Epithelial cell of proximal tubule (primary cell): Measurements from ENCODE around the gene KRT80. TPM values are rescaled to one million over a fixed set of nuclear protein-coding genes. Genes with fewer than 3 reads are reported as not detected.

Experiments
- DNase-seq: peaks from one replicate; pipeline ENCODE4 v3.0.0-alpha.2; 2011; ENCODE audit warnings: low read depth
- H3K4me3 ChIP-seq: 2 replicates; pipeline ENCODE4 v1.5.1; 2011; ENCODE audit warnings: low read depth, mild to moderate bottlenecking, low read length
- total RNA-seq: library from RNA; depleted of rRNA; stranded (reverse); fragments of >200 nt; gene quantifications from 2 replicates; pipeline ENCODE4 v1.2.3, GENCODE V29; 2015
- TF ChIP-seq, protein P1 (sequence below): conservative IDR thresholded peaks from 2 replicates; pipeline ENCODE4 v1.5.1; 2012; ENCODE audit warnings: low read depth, mild to moderate bottlenecking, low read length

KRT80 gene
- total RNA-seq, 1 donor from 2014 or later, result 18.0 TPM

- no peak overlapping the region for H3K4me3 ChIP-seq
- no peak for DNase-seq
- TF ChIP-seq, protein P1, sequence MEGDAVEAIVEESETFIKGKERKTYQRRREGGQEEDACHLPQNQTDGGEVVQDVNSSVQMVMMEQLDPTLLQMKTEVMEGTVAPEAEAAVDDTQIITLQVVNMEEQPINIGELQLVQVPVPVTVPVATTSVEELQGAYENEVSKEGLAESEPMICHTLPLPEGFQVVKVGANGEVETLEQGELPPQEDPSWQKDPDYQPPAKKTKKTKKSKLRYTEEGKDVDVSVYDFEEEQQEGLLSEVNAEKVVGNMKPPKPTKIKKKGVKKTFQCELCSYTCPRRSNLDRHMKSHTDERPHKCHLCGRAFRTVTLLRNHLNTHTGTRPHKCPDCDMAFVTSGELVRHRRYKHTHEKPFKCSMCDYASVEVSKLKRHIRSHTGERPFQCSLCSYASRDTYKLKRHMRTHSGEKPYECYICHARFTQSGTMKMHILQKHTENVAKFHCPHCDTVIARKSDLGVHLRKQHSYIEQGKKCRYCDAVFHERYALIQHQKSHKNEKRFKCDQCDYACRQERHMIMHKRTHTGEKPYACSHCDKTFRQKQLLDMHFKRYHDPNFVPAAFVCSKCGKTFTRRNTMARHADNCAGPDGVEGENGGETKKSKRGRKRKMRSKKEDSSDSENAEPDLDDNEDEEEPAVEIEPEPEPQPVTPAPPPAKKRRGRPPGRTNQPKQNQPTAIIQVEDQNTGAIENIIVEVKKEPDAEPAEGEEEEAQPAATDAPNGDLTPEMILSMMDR, result no peak
These were observed 43.8 kb downstream of the KRT80 start for GRCh38 chr12:52147964-52148463.

GRCh38 chr12:52147367-52147963 lies 44.3 kb downstream of the KRT80 start:
- TF ChIP-seq, protein P1, result no peak
- peak; percentile 71 for DNase-seq
- no peak overlapping the region for H3K4me3 ChIP-seq

DNA sequence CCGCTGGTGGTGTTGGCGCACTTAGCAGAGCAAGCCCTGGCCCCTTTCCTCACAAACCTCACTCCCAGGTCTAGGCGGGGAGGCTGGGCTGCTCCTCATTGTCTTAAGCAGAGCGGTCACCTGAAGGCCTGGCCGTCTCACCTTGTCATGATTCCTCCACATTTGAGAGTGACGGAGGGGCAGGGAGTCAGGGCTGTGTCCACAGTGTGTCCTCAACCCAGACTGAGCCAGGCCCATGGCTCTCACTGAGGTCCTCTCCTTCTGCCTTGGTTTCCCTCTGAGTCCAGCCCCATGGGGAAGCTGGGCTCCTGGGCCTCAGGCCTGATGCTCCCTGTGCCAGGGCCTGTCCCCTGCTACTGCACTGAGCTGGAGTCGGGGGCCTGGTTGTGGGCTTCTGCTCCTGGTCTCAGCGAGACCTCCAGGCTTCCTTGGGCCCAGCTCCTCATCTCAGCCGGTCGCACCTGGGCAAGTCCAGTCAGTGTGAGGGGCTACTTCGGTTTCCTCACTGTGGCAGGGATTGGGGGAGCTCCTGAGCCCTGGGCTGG lies 44.9 kb downstream of the KRT80 start:
- TF ChIP-seq, protein P1, result no peak
- H3K4me3 ChIP-seq, result no peak overlapping the region
- no peak for DNase-seq

GRCh38 chr12:52146089-52146821 lies 45.6 kb downstream of the KRT80 start:
- TF ChIP-seq, protein P1, result no peak
- no peak overlapping the region for H3K4me3 ChIP-seq
- no peak for DNase-seq

- DNase-seq, result no peak
- no peak overlapping the region for H3K4me3 ChIP-seq
- TF ChIP-seq, protein P1, result no peak
These were observed 46.4 kb downstream of the KRT80 start for GRCh38 chr12:52145228-52146088.

GRCh38 chr12:52144512-52145227 lies 47.1 kb downstream of the KRT80 start:
- TF ChIP-seq, protein P1, result no peak
- no peak overlapping the region for H3K4me3 ChIP-seq
- no peak for DNase-seq
